ENCODE data around the gene WASF2.
"Not testable (repeated sequence)": the region's sequence is repeated elsewhere in the genome, so short reads cannot be mapped to it uniquely, and the experiment has no call there.

Gene WASF2

DNA sequence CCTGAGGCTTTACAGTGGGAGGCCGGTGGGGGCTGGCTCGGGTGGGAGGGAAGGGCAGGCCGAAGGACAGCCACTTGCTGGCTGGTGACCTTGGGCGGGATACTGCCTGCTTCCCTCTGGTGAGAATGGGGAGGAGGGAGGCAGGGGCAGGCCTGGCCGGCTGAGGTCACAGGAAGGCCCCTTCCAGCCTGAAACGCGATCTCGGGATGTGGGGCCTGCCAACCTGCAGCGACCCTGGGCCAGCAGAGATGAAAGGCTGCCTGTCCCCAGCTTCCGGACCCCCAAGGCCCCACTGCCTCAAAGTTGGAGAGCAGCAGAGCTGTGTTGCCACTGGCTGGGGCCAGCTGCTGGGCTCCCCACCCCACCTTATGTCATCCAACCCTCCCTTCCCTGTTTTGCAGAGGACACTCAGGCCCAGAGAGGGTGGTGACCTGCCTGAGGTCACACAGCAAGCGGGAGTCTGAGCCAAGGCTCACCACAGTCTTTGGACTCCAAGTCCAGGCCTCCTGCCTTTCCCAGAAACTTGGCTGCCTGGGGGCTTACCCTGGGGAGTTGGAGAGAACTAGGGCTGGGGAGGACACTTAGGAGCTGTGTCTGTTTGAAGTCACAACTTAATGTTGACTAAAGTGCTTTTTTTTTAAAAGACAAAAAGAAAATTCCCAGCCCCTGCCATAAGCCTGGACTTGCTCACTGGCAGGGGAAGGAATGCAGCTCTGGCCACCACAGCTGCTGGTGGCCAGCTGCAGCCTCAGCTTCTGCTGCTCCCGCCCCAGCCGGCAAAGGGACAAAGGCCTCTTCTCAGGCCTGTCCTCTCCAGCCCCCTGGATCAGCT is 14.8 kb upstream of the WASF2 start:
- Histone ChIP-seq H3K27me3 (ENCODE audit: control insufficient read depth, insufficient read depth, low read length) (no peaks in the 10 kb centered on the region), H3K36me3 (ENCODE audit: control insufficient read depth, insufficient read depth, low read length) (no peaks in the 10 kb centered on the region), H3K9ac (ENCODE audit: low read length) (peak overlapping the region; percentile 3), H3K4me1 (ENCODE audit: control insufficient read depth, insufficient read depth, low read length) (peaks cover 17% of the 10 kb centered on the region), H3K4me3 (ENCODE audit: low read length) (no peak overlapping the region), H3K9me3 (ENCODE audit: control insufficient read depth, low read length) (no peaks in the 10 kb centered on the region)

DNA sequence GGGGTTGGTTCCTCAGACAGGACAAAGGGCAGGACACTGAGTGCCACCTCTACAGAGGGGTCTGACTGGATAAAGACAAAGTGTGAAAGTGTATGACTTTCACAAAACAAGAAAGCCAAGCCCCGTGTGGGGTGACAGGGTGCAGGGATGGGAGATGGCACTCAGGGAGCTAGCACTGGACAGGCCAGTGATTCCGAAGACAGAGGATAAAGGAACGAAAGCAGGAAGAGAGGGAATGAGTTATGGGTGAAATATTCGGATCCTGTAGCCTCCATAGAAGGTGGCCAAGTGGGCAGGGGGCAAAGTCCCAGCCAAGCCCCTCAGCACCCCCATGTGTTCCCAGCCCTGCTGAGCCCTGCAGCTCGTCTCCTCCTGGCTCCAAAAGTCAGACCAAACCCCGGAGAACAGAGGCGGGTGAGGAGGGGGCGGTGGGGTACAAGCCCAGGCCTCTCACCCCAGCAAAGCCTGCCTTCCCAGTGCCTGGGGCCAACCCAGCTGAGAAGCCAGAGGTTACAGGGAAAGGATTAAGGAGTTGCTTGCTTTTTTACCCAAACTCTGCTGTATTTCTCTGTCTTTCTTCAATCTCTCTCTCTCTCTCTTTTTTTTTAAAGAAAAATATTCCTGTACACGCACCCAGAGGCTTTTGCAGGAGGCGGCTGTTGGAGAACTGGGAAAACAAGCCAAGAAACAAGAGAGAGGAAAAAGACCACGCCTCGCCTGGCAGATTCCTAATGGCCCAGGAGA is 14.0 kb upstream of the WASF2 start:
- Histone ChIP-seq H3K9ac (ENCODE audit: low read length) (no peak overlapping the region), H3K36me3 (ENCODE audit: control insufficient read depth, insufficient read depth, low read length) (no peaks in the 10 kb centered on the region), H3K4me1 (ENCODE audit: control insufficient read depth, insufficient read depth, low read length) (peaks cover 11% of the 10 kb centered on the region), H3K27me3 (ENCODE audit: control insufficient read depth, insufficient read depth, low read length) (no peaks in the 10 kb centered on the region), H3K9me3 (ENCODE audit: control insufficient read depth, low read length) (no peaks in the 10 kb centered on the region), H3K4me3 (ENCODE audit: low read length) (no peak overlapping the region)

DNA sequence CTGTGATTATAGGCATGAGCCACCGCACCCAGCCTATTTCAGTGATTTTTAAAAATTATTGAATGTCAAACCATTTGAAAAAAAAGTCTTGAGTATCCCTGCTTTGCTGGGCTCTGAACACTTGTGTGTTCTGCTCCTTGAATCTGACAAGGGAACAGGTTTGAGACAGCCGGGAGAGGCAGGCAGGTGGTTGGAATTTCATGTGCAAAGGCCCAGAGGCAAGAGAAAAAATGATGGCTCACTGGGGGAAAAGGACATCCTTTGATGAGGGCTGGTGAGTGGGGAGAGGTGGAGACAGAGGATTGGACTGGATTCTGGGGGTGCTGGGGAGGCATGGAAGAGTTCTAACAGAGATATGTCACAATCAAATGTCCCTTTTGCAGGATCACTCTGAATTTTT is 13.1 kb upstream of the WASF2 start:
- Histone ChIP-seq H3K9ac (ENCODE audit: low read length) (no peak overlapping the region), H3K4me3 (ENCODE audit: low read length) (no peak overlapping the region), H3K9me3 (ENCODE audit: control insufficient read depth, low read length) (no peaks in the 10 kb centered on the region), H3K36me3 (ENCODE audit: control insufficient read depth, insufficient read depth, low read length) (no peaks in the 10 kb centered on the region), H3K4me1 (ENCODE audit: control insufficient read depth, insufficient read depth, low read length) (peaks cover 11% of the 10 kb centered on the region), H3K27me3 (ENCODE audit: control insufficient read depth, insufficient read depth, low read length) (no peaks in the 10 kb centered on the region)

DNA sequence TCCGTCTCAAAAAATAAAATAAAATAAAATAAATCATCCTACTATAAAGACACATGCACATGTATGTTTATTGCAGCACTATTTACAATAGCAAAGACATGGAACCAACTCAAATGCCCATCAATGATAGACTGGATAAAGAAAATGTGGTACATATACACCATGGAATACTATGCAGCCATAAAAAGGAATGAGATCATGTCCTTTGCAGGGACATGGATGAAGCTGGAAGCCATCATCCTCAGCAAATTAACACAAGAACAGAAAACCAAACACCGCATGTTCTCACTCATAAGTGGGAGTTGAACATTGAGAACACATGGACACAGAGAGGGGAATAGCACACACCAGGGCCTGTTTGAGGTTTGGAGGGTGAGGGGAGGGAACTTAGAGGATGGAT is 11.2 kb upstream of the WASF2 start:
- not testable (repeated sequence) for H3K27me3 ChIP-seq (ENCODE audit: control insufficient read depth, insufficient read depth, low read length); H3K36me3 ChIP-seq (ENCODE audit: control insufficient read depth, insufficient read depth, low read length); H3K9ac ChIP-seq (ENCODE audit: low read length); H3K4me3 ChIP-seq (ENCODE audit: low read length); H3K9me3 ChIP-seq (ENCODE audit: control insufficient read depth, low read length)
- peaks cover 11% of the 10 kb centered on the region for H3K4me1 ChIP-seq (ENCODE audit: control insufficient read depth, insufficient read depth, low read length)

DNA sequence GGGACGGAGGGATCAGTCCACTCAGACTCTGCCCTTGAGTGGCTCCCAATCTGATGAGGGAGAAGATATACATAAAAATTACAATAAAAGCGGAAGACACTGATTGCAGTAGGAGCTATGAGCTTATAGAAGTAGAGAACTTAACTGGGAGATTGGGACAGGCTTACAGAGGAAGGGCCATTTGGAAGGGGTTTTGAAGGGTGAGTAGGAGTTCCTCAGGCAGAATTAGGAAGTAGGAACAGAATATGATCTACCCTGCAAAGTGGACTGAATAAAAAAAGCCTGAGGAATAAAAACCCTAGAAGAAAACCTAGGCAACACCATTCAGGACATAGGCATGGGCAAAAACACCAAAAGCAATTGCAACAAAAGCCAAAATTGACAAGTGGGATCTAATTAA is 9.2 kb upstream of the WASF2 start:
- Histone ChIP-seq H3K27me3 (ENCODE audit: control insufficient read depth, insufficient read depth, low read length) (no peaks in the 10 kb centered on the region), H3K4me3 (ENCODE audit: low read length) (no peak overlapping the region), H3K9ac (ENCODE audit: low read length) (no peak overlapping the region), H3K36me3 (ENCODE audit: control insufficient read depth, insufficient read depth, low read length) (no peaks in the 10 kb centered on the region), H3K4me1 (ENCODE audit: control insufficient read depth, insufficient read depth, low read length) (peaks cover 5% of the 10 kb centered on the region), H3K9me3 (ENCODE audit: control insufficient read depth, low read length) (no peaks in the 10 kb centered on the region)

DNA sequence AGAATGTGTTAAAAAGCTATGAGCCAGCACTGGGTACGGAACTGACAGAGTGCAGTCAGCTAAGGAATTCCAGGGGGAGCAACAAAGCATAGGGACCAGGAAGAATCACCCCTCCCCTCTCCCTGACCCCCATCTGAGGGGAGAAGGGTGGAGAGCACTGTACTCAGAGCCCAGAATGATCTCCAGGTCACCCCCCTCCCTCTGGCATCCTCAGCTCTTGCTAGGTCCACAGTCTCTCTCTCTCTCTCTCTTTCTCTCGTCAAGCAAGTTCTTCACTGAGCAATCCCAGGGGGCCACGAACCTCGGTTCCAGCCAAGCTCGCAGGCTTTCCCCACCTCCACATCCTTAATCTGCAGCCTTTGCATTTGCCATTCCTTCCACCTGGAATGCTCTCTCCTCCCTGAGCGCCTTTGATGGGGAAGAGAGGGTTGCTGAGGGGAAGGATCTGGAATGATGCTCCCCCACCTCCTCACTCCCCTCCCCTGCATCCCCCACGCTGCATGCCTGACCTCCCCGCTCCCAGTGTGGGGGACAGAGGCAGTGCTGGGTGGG is 6.7 kb upstream of the WASF2 start:
- no peak overlapping the region for H3K4me3 ChIP-seq (ENCODE audit: low read length)
- H3K36me3 ChIP-seq (ENCODE audit: control insufficient read depth, insufficient read depth, low read length) = no peaks in the 10 kb centered on the region
- H3K9me3 ChIP-seq (ENCODE audit: control insufficient read depth, low read length) = no peaks in the 10 kb centered on the region
- no peak overlapping the region for H3K9ac ChIP-seq (ENCODE audit: low read length)
- H3K27me3 ChIP-seq (ENCODE audit: control insufficient read depth, insufficient read depth, low read length) = no peaks in the 10 kb centered on the region
- H3K4me1 ChIP-seq (ENCODE audit: control insufficient read depth, insufficient read depth, low read length) = peaks cover 11% of the 10 kb centered on the region

DNA sequence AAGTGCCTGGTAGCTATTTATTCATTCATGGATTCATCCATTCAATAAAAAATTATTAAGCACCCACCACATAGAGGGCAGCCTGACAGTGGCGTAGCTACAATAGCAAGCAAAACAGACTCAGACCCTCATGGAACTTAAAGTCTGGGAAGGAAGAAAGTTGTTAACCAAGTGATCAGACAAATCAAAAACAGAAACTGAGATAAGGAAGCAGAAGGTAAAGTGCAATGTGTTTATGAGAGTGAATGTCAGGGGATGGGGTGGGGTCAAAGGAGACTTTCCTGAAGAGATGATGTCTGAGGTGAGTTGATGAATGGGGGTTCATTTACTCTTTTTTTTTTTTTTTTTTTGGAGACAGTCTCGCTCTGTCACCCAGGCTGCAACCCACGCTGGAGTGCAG is 2.8 kb upstream of the WASF2 start:
- no peak overlapping the region for H3K4me3 ChIP-seq (ENCODE audit: low read length)
- no peaks in the 10 kb centered on the region for H3K36me3 ChIP-seq (ENCODE audit: control insufficient read depth, insufficient read depth, low read length)
- peaks cover 26% of the 10 kb centered on the region for H3K4me1 ChIP-seq (ENCODE audit: control insufficient read depth, insufficient read depth, low read length)
- H3K9ac ChIP-seq (ENCODE audit: low read length) = no peak overlapping the region
- H3K27me3 ChIP-seq (ENCODE audit: control insufficient read depth, insufficient read depth, low read length) = no peaks in the 10 kb centered on the region
- H3K9me3 ChIP-seq (ENCODE audit: control insufficient read depth, low read length) = no peaks in the 10 kb centered on the region

DNA sequence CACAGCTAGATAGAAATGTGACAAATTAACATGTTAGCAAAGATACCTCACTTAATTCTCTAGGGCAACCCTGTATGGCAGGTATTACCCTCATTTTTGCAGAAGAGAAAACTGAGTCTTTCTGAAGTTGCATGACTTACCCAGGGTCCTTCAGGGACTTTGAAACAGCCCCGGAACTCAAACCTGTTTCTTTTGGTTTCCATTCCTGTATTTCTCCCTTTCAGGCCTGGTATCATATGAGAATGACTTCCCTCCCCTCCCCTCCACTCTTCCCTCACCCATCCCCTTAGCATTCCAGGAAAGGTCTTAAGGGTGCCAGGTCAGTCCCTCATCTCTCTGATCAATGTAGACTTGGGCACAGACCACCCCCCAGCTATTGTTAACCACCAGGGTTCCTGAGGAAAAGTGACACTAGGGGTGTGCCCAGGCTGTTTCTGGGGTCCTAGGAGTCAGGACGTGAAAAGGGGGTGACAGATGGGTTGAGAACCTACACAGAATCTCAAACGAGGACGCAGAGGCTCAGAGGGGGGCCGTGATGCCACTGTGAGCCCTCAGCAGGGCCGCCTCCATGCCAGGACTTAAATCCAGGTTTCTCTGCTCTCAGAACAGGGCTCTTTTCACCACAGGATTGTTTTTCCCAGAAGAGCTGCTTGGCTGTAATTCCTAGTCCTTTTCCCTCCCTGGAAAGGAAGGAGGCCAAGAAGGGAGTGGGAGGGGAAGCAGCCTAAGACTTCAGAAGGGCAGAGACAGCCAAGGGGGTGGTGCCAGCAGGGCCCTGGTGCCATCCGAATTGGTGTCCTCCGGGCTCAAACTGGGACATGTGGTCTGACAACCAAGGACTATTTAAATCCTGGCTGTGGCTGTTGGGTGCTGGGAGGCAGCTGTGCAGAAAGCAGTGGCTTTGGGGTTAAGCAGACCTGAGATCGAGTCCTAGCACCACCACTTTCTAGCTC is 2.1 kb upstream of the WASF2 start:
- no peak overlapping the region for H3K9ac ChIP-seq (ENCODE audit: low read length)
- H3K36me3 ChIP-seq (ENCODE audit: control insufficient read depth, insufficient read depth, low read length) = no peaks in the 10 kb centered on the region
- H3K4me1 ChIP-seq (ENCODE audit: control insufficient read depth, insufficient read depth, low read length) = peaks cover 27% of the 10 kb centered on the region
- H3K27me3 ChIP-seq (ENCODE audit: control insufficient read depth, insufficient read depth, low read length) = no peaks in the 10 kb centered on the region
- no peaks in the 10 kb centered on the region for H3K9me3 ChIP-seq (ENCODE audit: control insufficient read depth, low read length)
- no peak overlapping the region for H3K4me3 ChIP-seq (ENCODE audit: low read length)

DNA sequence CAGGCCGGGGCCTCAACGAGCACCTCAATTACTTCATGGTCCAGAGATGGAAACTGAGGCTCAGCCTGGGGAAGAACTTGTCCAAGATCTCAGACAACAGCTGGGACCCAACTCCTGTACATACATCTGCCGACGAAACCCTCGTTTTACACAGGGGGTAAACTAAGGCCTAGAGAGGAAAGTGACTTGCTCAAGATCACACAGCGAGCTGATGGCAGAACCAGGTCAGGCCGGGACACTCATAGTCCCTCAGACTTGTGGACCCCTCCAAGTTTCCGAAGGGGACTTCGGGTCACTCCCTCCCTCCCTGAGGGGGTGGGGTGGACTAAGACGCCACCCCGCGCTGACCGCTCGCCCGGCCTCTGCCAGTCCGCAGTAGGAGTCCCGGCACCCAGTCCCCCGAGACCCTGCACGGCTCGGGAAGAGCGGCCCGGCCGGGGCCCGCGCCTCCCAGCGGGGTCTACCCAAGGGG is 430 bp downstream of the WASF2 start:
- Histone ChIP-seq H3K36me3 (ENCODE audit: control insufficient read depth, insufficient read depth, low read length) (no peaks in the 10 kb centered on the region), H3K27me3 (ENCODE audit: control insufficient read depth, insufficient read depth, low read length) (no peaks in the 10 kb centered on the region), H3K9ac (ENCODE audit: low read length) (peak overlapping the region; percentile 100), H3K4me3 (ENCODE audit: low read length) (peak overlapping the region; percentile 86), H3K4me1 (ENCODE audit: control insufficient read depth, insufficient read depth, low read length) (peaks cover 27% of the 10 kb centered on the region), H3K9me3 (ENCODE audit: control insufficient read depth, low read length) (no peaks in the 10 kb centered on the region)

DNA sequence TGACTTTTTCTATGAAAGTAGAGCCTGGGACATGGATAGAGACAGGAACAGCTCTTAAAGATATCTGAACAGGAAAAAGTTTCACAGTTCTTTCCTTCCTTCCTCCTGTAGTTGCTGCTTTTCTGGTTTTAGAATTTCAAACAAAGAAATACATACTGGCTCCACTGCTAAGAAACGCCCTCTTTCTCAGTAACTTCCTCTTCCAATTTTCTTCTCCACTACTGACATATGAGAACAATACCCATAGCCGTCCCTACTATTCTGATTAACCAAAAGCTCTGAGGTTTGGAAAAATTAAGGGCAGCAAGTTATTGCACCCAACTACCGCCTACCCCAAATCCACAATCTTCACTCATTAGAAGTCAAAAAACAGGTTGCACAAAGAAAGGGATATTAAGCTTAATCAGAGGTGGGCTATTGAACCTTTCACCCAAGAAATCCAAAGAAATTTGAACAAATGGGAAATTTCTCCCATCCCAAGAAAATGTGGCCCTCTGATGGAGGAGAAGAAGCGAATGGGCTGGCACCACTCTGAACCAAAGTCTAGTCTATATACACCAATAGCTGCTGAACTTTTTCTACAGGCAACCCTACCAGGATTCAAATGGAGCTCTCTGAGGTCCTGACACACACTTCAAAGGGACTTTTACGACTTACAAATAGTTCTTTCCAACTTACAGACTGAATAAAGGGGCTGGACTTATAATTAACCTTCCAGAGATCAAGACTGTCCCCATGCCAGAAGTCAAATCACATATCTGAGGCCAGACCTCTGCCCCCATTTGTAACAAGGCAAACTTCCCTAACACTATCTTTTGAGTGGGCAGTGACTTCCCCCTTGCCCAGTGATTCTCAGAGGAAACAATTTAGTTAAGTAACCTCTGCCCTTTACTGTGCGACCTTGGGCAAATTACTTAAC is 1.7 kb downstream of the WASF2 start:
- Histone ChIP-seq H3K27me3 (ENCODE audit: control insufficient read depth, insufficient read depth, low read length) (no peaks in the 10 kb centered on the region), H3K9me3 (ENCODE audit: control insufficient read depth, low read length) (no peaks in the 10 kb centered on the region), H3K36me3 (ENCODE audit: control insufficient read depth, insufficient read depth, low read length) (no peaks in the 10 kb centered on the region), H3K4me1 (ENCODE audit: control insufficient read depth, insufficient read depth, low read length) (peaks cover 30% of the 10 kb centered on the region), H3K9ac (ENCODE audit: low read length) (peak overlapping the region; percentile 100), H3K4me3 (ENCODE audit: low read length) (peak overlapping the region; percentile 86)

DNA sequence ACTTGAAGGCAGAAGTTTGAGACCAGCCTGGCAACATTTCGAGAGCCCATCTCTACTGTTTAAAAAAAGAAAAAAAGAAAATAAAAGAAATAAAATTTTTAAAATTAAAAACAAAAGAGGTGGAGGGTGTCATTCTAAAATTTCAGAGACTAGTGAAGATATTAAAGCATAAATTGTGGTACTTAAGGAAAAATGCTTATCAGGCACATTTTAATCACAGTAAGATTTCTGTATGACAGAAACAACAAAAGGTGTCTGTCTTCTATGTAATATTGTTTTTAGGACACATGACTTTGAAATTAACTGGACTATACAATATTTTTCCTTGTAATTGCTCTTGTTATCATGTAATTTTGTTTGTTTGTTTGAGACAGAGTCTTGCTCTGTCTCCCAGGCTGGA is 4.6 kb downstream of the WASF2 start:
- Histone ChIP-seq H3K36me3 (ENCODE audit: control insufficient read depth, insufficient read depth, low read length) (no peaks in the 10 kb centered on the region), H3K4me1 (ENCODE audit: control insufficient read depth, insufficient read depth, low read length) (peaks cover 12% of the 10 kb centered on the region), H3K27me3 (ENCODE audit: control insufficient read depth, insufficient read depth, low read length) (no peaks in the 10 kb centered on the region), H3K9me3 (ENCODE audit: control insufficient read depth, low read length) (no peaks in the 10 kb centered on the region), H3K4me3 (ENCODE audit: low read length) (no peak overlapping the region), H3K9ac (ENCODE audit: low read length) (no peak overlapping the region)
